ENCODE data around the gene TENM4.

TENM4 gene

DNA sequence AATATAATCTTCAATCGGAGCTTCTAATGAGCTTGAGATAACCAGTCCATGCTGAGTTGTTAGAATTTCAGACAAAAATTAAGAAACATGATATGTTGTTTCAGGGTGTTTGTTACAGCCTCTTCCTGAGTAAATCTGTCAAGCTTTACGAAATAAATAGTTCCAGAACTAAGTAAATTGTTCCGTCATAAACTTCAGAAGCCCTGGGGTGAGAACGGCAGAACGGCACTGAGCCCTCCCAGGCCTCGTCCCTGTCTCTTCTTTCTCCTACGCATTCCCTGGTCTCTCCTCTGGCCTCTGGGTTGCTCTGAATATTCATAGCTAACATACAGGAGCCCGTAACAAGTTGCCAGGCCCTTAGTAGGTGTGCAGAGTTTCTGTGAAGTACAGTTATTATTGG, 475.4 kb downstream of the TENM4 start:
- Histone ChIP-seq H3K9ac (ENCODE audit: low read depth, low read length) (no peak overlapping the region), H4K20me1 (ENCODE audit: insufficient read depth, low read length) (no peaks in the 10 kb centered on the region), H2AFZ (ENCODE audit: low read depth, low read length) (no peak overlapping the region), H3K4me3 (ENCODE audit: low read depth in 1 of 2, low read length in 2 of 2) (no peak overlapping the region), H3K36me3 (ENCODE audit: insufficient read depth, low read length) (no peaks in the 10 kb centered on the region), H3K4me1 (ENCODE audit: insufficient read depth, low read length) (no peaks in the 10 kb centered on the region), H3K9me3 (ENCODE audit: insufficient read depth, low read length, severe bottlenecking) (no peaks in the 10 kb centered on the region), H3K27me3 (ENCODE audit: insufficient read depth, low read length, poor library complexity) (peaks cover 50% of the 10 kb centered on the region), H3K79me2 (ENCODE audit: insufficient read depth, low read length) (no peaks in the 10 kb centered on the region), H3K27ac (ENCODE audit: low read length) (no peak overlapping the region), H3K4me2 (ENCODE audit: insufficient read depth, low read length) (no peak overlapping the region)
- ATAC-seq (ENCODE audit: insufficient read depth, low read depth) (no peak), DNase-seq (no peak)
- TF ChIP-seq, protein P1, sequence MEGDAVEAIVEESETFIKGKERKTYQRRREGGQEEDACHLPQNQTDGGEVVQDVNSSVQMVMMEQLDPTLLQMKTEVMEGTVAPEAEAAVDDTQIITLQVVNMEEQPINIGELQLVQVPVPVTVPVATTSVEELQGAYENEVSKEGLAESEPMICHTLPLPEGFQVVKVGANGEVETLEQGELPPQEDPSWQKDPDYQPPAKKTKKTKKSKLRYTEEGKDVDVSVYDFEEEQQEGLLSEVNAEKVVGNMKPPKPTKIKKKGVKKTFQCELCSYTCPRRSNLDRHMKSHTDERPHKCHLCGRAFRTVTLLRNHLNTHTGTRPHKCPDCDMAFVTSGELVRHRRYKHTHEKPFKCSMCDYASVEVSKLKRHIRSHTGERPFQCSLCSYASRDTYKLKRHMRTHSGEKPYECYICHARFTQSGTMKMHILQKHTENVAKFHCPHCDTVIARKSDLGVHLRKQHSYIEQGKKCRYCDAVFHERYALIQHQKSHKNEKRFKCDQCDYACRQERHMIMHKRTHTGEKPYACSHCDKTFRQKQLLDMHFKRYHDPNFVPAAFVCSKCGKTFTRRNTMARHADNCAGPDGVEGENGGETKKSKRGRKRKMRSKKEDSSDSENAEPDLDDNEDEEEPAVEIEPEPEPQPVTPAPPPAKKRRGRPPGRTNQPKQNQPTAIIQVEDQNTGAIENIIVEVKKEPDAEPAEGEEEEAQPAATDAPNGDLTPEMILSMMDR (IDR thresholded peaks at IDR 0.05; ENCODE audit: borderline replicate concordance, extremely low read depth, low read length, poor library complexity, severe bottlenecking), result no peak
- no peak for TF ChIP-seq EZH2 (IDR thresholded peaks at IDR 0.05; ENCODE audit: borderline replicate concordance, low read depth, low read length, severe bottlenecking)

DNA sequence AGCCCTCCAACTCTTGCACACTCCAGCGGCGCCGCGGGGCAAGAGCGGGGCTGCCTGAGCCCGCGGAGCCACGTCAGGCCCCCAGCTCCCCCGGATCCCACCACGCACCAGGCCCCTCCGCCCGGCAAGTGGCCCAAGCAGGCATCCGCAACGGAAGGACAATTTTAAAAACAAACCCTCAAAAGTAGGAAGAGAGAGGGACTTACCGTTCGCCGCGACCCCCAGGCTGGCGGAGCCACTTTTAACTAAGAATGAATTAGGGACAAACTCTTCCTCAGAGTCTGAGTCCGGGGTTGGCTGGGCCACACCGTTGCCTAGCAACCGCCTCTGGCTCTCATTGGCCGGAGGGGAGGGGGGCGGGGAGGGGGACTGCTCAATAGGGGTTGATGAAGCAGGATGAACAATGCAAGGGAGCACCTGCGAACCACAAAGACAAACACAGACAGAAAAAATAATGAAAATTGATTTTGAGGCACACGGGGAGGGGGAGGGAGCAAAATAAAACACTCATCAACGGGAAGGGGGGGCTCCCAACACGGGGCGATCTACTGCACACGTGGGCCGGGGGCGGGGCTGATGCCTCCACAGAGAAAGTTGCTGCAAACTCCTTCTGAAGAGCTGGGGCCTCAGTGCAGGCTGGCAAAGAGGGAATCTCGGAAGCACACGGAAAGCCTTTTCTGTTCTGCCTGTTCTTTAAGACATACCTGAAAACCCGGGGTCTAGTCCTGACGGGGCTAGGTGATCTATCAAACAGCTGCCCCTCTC, 478.7 kb downstream of the TENM4 start:
- Histone ChIP-seq H3K79me2 (ENCODE audit: insufficient read depth, low read length) (no peaks in the 10 kb centered on the region), H4K20me1 (ENCODE audit: insufficient read depth, low read length) (no peaks in the 10 kb centered on the region), H3K36me3 (ENCODE audit: insufficient read depth, low read length) (no peaks in the 10 kb centered on the region), H3K27ac (ENCODE audit: low read length) (no peak overlapping the region), H3K4me2 (ENCODE audit: insufficient read depth, low read length) (no peak overlapping the region), H3K27me3 (ENCODE audit: insufficient read depth, low read length, poor library complexity) (peaks cover 47% of the 10 kb centered on the region), H3K9me3 (ENCODE audit: insufficient read depth, low read length, severe bottlenecking) (no peaks in the 10 kb centered on the region), H3K4me3 (ENCODE audit: low read depth in 1 of 2, low read length in 2 of 2) (no peak overlapping the region), H3K4me1 (ENCODE audit: insufficient read depth, low read length) (no peaks in the 10 kb centered on the region), H2AFZ (ENCODE audit: low read depth, low read length) (no peak overlapping the region), H3K9ac (ENCODE audit: low read depth, low read length) (no peak overlapping the region)
- no peak for DNase-seq
- no peak for TF ChIP-seq EZH2 (IDR thresholded peaks at IDR 0.05; ENCODE audit: borderline replicate concordance, low read depth, low read length, severe bottlenecking)
- TF ChIP-seq, protein P1 (IDR thresholded peaks at IDR 0.05; ENCODE audit: borderline replicate concordance, extremely low read depth, low read length, poor library complexity, severe bottlenecking), result no peak
- no peak for ATAC-seq (ENCODE audit: insufficient read depth, low read depth)

DNA sequence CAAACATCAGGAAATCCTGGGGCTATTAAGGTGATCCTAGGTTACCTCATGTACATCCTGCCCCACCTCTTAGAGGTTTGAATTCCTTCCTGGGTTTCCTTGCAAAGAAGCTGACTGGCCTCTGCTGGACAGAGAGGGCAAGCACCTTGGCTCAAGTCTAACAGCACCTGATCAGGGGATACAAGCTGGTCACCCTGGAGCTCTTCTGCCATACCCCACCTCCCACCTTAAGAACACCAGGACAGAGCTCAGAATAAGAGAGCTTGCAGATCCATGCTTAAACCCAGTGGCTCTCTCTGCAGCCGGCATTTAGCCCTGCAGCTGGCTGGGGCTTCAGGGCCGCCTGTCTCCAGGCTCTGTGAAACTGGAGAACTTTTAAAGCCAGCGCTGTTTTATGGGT, 479.6 kb downstream of the TENM4 start:
- no peak for DNase-seq
- no peak for ATAC-seq (ENCODE audit: insufficient read depth, low read depth)
- Histone ChIP-seq H3K4me1 (ENCODE audit: insufficient read depth, low read length) (no peaks in the 10 kb centered on the region), H4K20me1 (ENCODE audit: insufficient read depth, low read length) (no peaks in the 10 kb centered on the region), H3K4me2 (ENCODE audit: insufficient read depth, low read length) (no peak overlapping the region), H3K27me3 (ENCODE audit: insufficient read depth, low read length, poor library complexity) (peaks cover 38% of the 10 kb centered on the region), H3K9me3 (ENCODE audit: insufficient read depth, low read length, severe bottlenecking) (no peaks in the 10 kb centered on the region), H2AFZ (ENCODE audit: low read depth, low read length) (no peak overlapping the region), H3K27ac (ENCODE audit: low read length) (no peak overlapping the region), H3K79me2 (ENCODE audit: insufficient read depth, low read length) (no peaks in the 10 kb centered on the region), H3K36me3 (ENCODE audit: insufficient read depth, low read length) (no peaks in the 10 kb centered on the region), H3K4me3 (ENCODE audit: low read depth in 1 of 2, low read length in 2 of 2) (no peak overlapping the region), H3K9ac (ENCODE audit: low read depth, low read length) (no peak overlapping the region)
- TF ChIP-seq EZH2 (IDR thresholded peaks at IDR 0.05; ENCODE audit: borderline replicate concordance, low read depth, low read length, severe bottlenecking), result no peak
- TF ChIP-seq, protein P1 (IDR thresholded peaks at IDR 0.05; ENCODE audit: borderline replicate concordance, extremely low read depth, low read length, poor library complexity, severe bottlenecking), result peak; percentile 25

All from DND-41 (cell line).